ENCODE results near the gene ABCB4.

DNA sequence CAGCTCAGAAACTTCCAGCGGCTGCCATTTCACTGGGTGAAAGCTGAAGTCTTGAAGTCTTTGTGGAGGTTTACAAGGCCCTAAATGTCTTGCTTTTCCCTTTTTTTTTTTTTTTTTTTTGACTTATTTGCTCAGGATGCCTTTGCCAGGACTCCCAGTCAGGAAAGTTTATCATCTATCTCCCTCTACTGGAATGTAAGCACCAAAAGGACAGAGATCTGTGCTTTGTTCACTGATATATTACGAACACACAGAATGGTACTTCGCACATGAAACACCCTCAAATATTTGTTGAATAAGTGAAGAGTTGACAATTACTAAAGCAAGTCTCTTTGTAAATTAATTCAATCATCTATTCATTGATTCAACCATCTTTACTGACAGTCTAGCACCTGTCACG, 23.2 kb downstream of the ABCB4 start:
- TF ChIP-seq, protein P1, sequence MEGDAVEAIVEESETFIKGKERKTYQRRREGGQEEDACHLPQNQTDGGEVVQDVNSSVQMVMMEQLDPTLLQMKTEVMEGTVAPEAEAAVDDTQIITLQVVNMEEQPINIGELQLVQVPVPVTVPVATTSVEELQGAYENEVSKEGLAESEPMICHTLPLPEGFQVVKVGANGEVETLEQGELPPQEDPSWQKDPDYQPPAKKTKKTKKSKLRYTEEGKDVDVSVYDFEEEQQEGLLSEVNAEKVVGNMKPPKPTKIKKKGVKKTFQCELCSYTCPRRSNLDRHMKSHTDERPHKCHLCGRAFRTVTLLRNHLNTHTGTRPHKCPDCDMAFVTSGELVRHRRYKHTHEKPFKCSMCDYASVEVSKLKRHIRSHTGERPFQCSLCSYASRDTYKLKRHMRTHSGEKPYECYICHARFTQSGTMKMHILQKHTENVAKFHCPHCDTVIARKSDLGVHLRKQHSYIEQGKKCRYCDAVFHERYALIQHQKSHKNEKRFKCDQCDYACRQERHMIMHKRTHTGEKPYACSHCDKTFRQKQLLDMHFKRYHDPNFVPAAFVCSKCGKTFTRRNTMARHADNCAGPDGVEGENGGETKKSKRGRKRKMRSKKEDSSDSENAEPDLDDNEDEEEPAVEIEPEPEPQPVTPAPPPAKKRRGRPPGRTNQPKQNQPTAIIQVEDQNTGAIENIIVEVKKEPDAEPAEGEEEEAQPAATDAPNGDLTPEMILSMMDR (IDR thresholded peaks at IDR 0.05), result no peak
- no peak for TF ChIP-seq POLR2A (IDR thresholded peaks at IDR 0.05)

All from uterus (tissue), 2 donors.